ENCODE measurements around the gene RABGAP1L.

GRCh38 chr1:174825806-174826205, 666.5 kb downstream of the RABGAP1L start:
- TF ChIP-seq GATA1 (IDR thresholded peaks at IDR 0.05; ENCODE audit: low read depth, low read length) = no peak
- no peak for TF ChIP-seq POLR2A (IDR thresholded peaks at IDR 0.05; ENCODE audit: low read length)

All from erythroblast (primary cell).